ENCODE data around the gene MESD. TPM values are rescaled to one million over a fixed set of nuclear protein-coding genes. Genes with fewer than 3 reads are reported as not detected.

Gene MESD
- total RNA-seq, 1 donor: 18.9 TPM

GRCh38 chr15:80915472-80915871, 74.1 kb downstream of the MESD start:
- no peak for DNase-seq (ENCODE audit: low read depth)
- TF ChIP-seq, protein P1, sequence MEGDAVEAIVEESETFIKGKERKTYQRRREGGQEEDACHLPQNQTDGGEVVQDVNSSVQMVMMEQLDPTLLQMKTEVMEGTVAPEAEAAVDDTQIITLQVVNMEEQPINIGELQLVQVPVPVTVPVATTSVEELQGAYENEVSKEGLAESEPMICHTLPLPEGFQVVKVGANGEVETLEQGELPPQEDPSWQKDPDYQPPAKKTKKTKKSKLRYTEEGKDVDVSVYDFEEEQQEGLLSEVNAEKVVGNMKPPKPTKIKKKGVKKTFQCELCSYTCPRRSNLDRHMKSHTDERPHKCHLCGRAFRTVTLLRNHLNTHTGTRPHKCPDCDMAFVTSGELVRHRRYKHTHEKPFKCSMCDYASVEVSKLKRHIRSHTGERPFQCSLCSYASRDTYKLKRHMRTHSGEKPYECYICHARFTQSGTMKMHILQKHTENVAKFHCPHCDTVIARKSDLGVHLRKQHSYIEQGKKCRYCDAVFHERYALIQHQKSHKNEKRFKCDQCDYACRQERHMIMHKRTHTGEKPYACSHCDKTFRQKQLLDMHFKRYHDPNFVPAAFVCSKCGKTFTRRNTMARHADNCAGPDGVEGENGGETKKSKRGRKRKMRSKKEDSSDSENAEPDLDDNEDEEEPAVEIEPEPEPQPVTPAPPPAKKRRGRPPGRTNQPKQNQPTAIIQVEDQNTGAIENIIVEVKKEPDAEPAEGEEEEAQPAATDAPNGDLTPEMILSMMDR (IDR thresholded peaks at IDR 0.05; ENCODE audit: insufficient read depth, low read length): no peak

GRCh38 chr15:80913541-80913940, 76.1 kb downstream of the MESD start:
- DNase-seq (ENCODE audit: low read depth): no peak
- no peak overlapping the region for H3K4me3 ChIP-seq (ENCODE audit: low read depth, low read length)
- TF ChIP-seq, protein P1 (IDR thresholded peaks at IDR 0.05; ENCODE audit: insufficient read depth, low read length): no peak

More at GRCh38 chr15:80915472-80915871, 74.1 kb downstream of the MESD start:
- H3K4me3 ChIP-seq (ENCODE audit: low read depth, low read length): no peak overlapping the region

DNA sequence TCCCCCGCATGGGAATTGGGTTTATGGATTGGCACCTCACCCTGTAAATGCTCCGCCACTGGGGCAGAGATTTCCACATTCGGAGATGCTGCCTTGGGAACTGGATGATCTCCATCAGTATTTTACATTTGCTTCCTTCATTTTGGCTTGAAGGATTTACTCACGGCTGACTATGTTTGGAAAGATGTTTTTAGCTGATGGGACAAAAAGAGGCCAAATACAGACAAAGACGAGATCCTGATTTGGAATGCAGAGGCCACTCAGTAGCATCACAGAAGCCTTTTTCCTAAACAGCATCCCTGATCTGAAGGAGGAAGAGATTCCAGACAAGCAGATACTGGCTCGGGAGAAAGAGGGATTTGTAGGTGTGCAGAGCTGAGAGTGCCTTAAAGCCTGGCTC, 76.9 kb downstream of the MESD start:
- DNase-seq (ENCODE audit: low read depth): no peak
- no peak overlapping the region for H3K4me3 ChIP-seq (ENCODE audit: low read depth, low read length)
- TF ChIP-seq, protein P1 (IDR thresholded peaks at IDR 0.05; ENCODE audit: insufficient read depth, low read length): no peak

- TF ChIP-seq, protein P1 (IDR thresholded peaks at IDR 0.05; ENCODE audit: insufficient read depth, low read length): no peak
Measured at GRCh38 chr15:80911821-80912220, 77.8 kb downstream of the MESD start.

DNA sequence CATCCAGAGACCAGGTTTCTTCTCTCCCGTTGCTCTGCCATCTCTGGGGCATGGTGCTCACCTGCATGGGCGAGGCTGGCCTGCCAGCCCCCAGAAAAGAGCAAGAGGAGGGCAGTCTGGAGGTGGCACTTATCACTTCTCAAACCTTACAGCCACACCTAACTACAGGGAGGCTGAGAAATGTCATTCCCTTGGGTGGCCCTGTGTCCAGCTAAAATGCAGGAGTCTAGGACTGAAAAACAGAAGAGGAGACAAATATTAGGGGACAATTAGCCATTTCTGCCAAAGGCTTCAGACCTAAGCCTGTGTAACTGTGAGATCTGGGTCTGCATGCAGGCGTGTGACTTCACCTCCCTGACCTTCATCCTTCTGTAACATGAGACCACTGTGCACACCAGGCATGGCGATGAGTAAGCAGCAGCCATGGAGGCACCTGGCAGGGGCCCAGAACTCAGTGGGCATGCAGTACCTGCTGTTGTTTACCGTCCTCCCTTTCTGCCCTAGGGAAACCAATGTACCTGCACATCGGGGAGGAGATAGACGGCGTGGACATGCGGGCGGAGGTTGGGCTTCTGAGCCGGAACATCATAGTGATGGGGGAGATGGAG, 83.4 kb downstream of the MESD start:
- TF ChIP-seq, protein P1 (IDR thresholded peaks at IDR 0.05; ENCODE audit: insufficient read depth, low read length): no peak
- no peak overlapping the region for H3K4me3 ChIP-seq (ENCODE audit: low read depth, low read length)
- DNase-seq (ENCODE audit: low read depth): no peak

More at GRCh38 chr15:80911821-80912220, 77.8 kb downstream of the MESD start:
- DNase-seq (ENCODE audit: low read depth): no peak
- no peak overlapping the region for H3K4me3 ChIP-seq (ENCODE audit: low read depth, low read length)

GRCh38 chr15:80904998-80905397, 84.6 kb downstream of the MESD start:
- H3K4me3 ChIP-seq (ENCODE audit: low read depth, low read length): no peak overlapping the region
- DNase-seq (ENCODE audit: low read depth): no peak

More at GRCh38 chr15:80904998-80905397, 84.6 kb downstream of the MESD start:
- TF ChIP-seq, protein P1 (IDR thresholded peaks at IDR 0.05; ENCODE audit: insufficient read depth, low read length): no peak

Data from fibroblast of the aortic adventitia (primary cell).